HTERT RPE-1 (cell line): ENCODE measurements around the gene TMEM223.
"Not testable (repeated sequence)": the region's sequence is repeated elsewhere in the genome, so short reads cannot be mapped to it uniquely, and the experiment has no call there.

ENCODE experiments used
- in situ Hi-C: fragments of 300-500 bp; cut with MboI; formaldehyde crosslinking; loops from 4 replicates; pipeline ENCODE4 v1.14.3; 2020; ENCODE audit warnings: low sequenced_read_pairs

TMEM223 gene, protein sequence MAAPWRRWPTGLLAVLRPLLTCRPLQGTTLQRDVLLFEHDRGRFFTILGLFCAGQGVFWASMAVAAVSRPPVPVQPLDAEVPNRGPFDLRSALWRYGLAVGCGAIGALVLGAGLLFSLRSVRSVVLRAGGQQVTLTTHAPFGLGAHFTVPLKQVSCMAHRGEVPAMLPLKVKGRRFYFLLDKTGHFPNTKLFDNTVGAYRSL

DNA sequence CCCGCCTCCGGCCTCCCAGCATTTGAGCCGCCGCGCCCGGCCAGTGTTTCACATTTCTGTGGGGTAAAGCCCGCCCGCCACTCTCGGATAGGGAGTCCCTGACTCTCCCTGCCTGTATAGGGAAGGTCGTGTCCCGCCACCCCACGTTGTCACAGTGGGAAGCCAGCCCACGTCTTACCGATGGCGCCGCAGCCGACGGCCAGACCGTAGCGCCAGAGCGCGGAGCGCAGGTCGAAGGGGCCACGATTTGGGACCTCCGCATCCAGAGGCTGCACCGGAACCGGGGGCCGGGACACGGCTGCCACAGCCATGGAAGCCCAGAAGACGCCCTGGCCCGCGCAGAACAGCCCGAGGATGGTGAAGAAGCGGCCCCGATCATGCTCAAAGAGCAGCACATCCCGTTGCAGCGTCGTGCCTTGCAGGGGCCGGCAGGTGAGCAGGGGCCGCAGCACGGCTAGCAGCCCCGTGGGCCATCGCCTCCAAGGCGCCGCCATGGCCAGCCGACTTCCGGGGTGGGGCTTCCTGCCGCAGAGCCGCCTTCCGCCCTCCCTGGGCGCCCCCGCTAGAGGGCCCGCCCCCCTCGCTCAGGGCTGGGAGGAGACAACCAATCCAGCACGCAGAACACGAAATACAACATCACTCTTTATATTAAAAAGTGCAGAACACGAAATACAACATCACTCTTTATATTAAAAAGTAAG, at the start of gene TMEM223:
TSS of gene TMEM223 (minus strand) at position 506 of the 701 bp plus-strand sequence. CDS start at position 494, 12 bp downstream.
- in situ Hi-C loops, result no loop called here

DNA sequence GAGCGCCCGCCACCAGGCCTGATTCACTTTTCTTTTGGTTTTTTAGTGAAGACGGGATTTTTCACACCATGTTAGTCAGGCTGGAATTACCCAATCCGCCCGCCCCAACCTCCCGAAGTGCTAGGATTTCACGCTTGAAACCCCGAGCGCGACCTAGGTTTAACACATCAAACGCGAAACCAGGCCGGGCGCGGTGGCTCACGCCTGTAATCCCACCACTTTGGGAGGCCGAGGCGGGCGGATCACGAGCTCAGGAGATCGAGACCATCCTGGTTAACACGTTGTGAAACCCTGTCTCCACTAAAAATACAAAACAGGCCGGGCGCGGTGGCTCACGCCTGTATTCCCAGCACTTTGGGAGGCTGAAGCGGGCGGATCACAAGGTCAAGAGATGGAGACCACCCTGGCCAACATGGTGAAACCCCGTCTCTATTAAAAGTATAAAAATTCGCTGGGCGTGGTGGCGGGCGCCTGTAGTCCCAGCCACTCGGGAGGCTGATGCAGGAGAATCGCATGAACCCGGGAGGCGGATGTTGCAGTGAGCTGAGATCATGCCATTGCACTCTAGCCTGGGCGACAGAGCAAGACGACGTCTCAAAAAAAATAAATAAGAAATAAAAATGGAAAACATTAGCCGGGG, 49.0 kb upstream of the TMEM223 start:
- in situ Hi-C loops, result not testable (repeated sequence)

DNA sequence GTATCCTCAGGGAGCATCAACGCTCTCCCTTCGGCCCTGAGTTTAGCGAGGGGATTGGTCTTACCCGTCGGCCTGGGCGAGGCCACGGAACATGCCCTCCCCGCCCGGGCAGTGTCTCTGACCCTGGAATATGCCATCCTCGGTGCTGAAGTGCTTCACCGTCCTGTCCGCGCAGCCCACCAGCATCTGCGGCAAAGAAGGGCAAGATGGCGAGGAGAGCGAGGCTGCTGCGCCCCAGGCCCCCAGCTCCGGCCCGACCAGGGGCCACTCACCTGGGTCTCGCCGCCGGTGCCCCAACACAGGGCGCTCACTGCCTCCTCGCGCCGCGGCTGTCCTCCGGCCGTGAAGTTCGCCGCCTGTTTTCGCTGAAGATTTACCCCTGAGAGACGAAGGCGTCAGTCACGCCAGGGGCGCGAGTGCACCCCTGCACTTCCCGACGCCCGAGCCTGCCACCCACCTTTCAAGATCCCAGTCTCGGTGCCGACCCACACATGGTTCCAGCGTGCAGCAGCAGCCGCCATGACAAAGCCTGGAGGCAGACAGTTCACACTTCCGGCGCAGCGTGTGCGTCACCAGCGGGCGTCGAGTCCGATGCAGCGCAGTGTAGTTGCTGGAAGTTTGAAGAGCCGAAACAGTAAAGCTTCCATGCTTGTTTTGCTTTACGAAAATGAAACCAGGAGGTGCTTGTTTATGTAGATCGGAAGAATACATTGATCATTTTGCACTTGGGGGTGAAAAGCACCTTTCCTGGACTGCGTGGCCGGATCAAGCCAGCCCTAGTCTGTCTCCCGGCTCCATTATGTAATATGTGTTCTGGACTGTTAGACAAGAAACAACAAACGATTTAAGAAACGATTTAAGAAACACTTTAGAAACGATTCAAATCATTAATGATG, 47.5 kb upstream of the TMEM223 start, which contains the start of gene WDR74:
TSS of gene WDR74 (minus strand) at position 541 of the 896 bp plus-strand sequence. CDS start at position 521, 20 bp downstream.
- in situ Hi-C loops, result no loop called here

DNA sequence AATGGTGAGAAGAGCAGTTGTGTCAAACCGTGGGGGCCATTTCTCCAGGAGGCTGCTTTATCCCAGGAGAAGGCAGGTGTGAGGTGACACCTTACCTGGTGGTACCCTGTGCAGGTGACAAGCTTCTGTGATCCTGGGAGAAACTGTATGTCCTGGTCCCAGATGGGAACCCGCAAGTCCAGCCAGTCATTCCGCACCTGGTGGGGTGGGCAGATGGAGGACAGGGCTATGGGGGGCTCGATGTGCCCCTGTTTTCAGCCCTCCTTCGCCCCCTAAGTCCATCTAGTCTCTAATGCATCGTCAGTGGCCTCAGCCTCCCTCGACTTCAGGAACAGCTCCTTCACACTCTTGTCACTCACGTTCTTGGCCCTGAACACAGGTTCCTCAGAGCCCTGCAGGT, 43.5 kb upstream of the TMEM223 start:
- in situ Hi-C loops, result no loop called here

DNA sequence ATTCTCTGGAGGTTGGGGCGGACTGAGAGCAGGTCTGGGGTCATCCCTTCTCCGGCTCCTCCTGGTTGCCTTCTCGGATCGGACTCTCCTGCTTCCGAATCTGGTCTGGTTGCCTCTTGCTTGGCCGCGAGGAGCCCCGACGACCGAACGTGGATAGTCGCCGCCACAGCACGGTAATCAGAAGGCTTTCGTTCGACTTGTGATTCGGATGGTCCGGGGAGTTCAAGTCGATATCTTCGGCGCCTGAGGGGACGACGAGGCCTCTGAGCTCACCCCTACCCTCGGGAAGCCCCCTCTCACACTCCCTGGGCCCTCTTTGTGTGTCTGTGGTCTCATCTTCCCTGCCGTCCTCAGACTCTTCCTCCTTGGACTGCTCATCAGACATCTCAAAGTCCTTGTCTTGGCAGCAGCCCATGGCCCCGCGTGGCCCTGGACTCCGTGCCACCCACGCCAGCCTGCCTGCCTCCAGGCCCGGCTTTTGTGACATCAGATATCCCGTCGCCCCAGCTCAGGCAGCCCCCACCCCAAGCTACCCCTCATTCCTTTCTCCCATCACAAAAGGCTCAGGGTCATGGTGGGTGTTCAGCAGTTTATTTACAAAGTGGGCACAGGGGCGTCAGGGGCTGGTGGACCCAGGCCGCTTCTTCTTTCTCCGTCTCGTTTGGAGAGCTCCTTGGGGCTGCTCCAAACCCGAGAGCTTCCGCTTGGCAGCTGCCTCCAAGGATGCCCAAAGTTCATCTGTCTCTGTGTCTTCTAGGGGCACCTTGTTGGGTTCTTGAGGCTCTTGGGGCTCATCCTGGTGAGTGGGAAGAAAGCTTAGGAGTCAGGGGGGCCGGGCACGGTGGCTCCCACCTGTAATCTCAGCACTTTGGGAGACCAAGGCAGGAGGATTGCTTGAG, 40.8 kb upstream of the TMEM223 start, which contains the start of gene TEX54:
TSS of gene TEX54 (minus strand) at position 506 of the 899 bp plus-strand sequence.
- in situ Hi-C loops, result no loop called here

DNA sequence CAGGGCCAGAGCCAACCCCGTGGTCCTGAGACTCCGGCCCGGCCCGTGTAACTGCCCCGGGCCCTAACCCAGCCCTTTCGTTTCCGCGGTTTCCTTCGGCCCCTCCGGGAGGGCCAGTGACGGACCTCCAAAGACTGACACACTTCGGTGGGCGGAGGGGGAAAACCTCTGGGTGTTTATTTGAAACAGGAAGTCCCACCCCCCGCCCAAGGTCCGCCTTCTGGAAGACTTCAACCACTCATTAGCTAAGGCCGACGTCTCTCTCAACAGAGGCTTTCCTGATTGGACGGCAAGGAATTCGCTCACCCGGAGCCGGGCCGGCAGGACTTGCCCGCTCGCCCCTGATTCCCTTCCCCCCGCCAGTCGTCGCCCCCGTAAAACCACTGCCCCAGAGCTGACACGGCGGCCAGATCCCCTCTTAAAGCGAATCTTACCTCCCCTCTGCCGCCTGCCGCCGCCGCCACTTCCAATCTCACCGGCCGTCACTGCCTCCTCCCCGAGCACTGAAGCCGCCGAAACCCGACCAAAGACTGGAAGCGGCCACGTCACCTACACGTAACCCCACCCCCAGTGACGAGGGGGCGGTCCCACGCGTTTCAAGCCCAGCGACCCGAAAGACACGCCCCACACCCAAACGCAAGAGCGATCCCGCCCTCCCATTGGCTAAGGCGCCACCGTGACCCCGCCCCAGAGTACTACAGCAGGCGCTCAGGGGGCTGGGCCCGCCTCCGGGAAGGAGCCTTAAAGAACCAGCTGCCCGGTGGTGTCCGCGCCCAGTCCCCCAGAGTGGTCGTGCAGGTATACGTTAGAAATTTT, 39.9 kb upstream of the TMEM223 start, which contains the start of gene STX5:
TSS of gene STX5 (minus strand) at position 532 of the 816 bp plus-strand sequence. CDS start 808 bp downstream, outside the sequence.
- in situ Hi-C loops, result no loop called here

DNA sequence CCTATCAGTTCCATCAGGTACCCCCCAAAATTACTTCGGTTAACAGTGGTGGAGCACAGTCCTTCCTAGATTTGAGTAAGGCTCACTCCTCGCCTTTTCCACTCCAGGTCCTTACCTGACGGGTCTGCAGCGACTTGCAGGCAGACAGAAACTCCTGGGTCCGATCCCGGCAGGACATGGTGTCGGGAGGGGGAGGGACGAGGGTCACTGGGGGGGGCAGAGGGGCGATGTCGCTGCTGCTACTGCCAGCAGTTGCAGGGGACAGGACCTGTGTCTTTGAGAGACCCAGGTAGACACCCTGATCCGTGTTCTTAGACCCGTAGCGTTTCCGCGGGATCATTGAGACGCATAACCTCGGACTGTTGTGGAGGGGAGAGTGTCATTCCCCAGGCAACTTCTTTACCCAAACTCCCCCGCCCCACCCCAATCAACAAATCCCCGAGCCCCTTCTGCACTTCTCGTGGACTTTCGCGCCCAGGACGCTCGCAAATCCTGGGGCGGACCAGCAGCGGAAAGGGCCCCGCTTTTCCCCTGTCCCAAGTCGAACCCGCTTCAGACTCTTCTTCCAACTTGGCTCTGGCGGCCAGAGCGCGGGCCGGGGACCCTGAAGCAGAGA, 39.2 kb upstream of the TMEM223 start:
- in situ Hi-C loops, result no loop called here

DNA sequence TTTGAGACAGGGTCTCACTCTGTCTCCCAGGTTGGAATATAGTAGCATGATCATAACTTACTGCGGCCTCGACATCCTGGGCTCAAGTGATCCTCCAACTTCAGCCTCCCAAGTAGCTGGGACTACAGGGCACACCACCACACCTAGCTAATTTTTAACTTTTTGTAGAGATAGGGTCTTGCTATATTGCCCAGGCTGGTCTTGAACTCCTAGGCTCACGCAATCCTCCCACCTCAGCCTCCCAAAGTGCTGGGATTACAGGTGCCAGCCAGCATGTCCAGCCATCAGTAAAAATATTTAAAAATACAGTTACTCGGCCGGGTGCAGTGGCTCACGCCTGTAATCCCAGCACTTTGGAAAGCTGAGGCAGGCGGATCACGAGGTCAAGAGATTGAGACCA, 36.3 kb upstream of the TMEM223 start:
- in situ Hi-C loops, result not testable (repeated sequence)

DNA sequence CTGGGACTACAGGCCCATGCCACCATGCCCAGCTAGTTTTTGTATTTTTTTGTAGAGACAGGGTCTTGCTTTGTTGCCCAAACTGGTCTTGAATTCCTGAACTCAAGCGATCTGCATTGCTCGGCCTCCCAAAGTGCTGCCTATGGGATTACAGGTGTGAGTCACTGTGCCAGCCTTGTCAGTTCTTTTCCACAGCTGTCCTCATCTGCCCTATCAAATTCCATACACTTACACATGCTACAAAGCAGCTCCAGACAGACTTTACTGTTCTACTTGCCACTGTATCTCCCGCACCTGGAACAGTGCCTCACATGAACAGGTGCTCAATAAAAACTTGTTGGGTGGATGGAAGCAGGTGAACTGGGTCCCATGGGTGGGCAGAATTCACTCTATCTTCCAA, 31.9 kb upstream of the TMEM223 start:
- in situ Hi-C loops, result no loop called here

DNA sequence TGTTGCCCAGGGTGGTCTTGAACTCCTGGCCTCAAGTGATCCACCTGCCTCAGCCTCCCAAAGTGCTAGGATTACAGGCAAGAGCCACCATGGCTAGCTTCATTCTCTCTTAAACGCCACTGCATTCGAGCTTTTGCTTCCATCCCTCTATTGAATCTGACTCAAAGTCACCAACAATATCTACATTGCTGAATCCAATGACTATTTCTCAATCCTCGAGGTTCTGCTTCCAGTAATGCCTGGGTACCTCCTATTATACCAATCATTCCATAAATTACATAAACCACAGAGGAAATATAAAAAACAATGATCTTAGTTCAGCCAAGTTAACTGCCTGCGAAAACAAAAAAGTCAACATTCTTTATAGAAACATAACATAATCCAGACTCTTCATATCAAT, 25.3 kb upstream of the TMEM223 start:
- in situ Hi-C loops, result no loop called here

DNA sequence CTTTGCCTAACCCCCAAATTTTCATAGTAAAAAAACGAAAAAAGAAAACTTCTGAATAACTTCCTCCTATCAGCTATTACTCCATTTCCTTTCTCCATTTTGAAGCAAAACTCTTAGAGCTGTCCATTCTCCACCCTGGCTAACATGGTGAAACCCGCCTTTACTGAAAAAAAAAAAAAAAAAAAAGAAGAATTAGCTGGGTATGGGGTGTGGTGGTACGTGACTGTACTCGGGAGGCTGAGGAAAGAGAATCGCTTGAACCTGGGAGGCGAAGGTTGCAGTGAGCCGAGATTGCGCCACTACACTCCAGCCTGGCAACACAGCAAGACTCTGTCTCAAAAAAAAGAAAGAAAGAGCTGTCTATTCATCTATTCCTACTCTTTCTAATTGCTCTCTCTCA, 24.8 kb upstream of the TMEM223 start:
- in situ Hi-C loops, result no loop called here

DNA sequence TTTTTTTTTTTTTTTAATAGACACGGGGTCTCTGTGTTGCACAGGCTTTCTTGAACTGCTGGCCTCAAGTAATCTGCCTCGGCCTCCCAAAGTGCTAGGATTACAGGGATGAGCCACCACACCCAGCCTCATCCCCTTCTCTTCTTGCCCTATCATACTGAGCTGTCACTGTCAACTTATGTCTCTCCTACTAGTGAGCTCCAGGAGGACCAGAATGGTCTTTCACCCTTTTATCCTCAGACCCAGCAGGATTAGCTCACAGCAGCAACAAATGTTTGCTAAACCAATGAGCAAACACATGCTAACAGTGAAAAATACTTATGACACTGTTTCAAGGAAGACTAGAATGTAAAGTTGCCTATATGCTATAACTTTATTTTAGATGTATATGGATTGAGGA, 19.9 kb upstream of the TMEM223 start:
- in situ Hi-C loops, result no loop called here

DNA sequence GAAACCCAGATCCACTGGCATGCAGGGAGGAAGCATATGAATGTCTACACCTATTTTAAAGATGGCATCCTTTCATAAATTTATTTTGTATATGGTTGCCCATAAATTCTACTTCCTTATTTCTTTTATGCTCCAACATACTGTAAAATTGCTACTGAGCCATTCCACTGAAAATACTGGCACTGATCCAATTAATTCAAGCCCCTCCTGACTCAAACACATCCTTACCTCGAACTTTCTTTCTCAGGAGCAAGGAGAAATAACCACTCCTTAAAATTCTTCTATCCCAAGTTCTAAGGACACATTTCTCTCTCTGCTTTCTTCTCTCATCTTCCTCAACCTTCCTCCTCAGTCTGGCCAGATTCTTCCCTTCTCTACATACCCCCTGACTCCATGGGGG, 18.9 kb upstream of the TMEM223 start:
- in situ Hi-C loops, result no loop called here

DNA sequence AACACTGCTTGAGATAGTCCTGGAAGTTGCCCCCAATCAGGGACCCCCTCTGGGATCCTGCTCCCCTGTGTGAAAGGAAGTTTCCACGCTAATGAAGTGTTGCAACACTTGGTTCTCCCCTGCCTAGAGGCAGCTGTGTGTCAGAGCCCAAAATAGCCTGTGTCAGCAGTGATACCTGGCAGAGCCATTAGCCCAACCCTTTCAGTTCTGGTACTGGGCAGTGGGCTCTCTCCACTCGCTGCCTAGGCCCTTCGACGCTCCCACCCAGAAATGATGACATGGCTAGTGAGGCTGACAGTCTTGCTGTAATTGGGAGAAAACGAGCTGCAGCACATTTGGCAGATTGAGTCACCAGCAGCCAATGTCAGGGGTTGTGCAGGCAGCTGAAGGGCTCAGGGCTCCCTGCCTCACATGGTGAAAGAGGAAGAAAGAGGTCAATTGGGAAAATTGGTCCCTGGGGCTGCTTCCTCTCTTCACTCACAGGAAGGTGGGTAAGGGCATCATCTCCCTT, 14.9 kb upstream of the TMEM223 start:
- in situ Hi-C loops, result no loop called here

DNA sequence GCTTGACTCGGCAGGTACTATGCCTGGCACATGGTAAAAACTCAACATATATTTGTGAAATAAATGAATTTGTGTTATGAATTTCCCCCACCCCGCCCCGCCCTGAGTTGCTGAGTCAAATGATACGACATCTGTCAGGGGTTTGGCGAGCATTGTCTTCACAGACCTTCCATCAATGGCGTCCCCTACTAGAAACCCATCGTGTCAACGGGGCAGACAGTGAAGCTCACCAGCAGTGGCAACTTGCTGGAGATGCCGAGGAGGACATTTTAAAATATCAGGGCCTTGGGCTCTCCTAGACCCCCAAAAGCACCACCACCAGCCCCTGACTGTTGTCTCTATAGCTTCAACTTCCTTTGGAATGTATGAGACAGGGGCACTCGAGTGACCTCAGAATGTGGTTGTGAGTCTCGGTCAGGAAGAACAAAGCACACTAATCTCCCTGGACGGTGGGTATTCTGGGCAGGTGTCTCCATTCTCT, 14.2 kb upstream of the TMEM223 start:
- in situ Hi-C loops, result no loop called here

DNA sequence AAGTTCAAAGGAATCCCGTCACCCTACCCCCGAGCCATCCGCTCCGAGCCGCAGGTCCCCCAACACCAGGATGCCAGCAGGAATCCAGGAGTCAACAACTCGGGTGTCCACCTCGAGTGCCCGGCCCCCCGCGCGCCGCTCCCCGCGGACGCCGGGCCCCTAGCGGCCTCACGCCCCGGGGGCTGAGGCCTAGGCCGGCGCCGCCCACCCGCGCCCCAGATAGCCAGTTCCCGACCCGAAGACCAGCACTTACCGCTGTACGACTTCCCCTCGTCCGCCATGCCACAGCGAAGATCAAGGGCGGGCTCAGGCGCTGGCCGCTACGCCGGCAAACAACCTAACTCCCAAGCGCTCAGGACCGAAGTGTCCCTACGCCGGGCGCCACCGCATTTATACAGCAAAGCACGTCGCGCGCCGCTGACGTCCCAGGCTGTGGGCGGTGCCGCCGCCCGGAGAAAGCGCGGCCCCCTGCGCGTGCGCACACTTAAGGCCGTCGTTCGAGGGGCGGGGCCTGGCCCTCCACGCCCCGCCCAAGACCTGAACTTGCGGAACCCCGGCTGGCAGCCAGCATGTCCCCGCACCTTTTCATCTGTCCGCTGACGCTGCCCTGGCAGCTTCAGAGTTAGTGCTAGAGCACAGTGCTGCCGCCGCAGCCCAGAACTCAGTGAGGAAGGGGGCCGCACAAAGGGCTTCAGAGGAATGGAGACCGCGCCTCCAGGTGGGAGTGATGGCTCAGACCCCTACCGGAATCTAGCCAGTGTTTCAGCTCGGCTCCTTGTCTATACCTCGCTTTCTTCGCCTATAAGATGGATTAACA, 13.5 kb upstream of the TMEM223 start, which contains the start of gene NXF1:
TSS of gene NXF1 (minus strand) at position 365 of the 817 bp plus-strand sequence. CDS start at position 281, 84 bp downstream.
- in situ Hi-C loops, result no loop called here
